HepG2 (cell line): ENCODE data around the gene MLX. TPM values are rescaled to one million over a fixed set of nuclear protein-coding genes. Genes with fewer than 3 reads are reported as not detected.

Source experiments
- ARID2 ChIP-seq: sonication (generic); formaldehyde crosslinking; IDR thresholded peaks from 2 replicates; pipeline ENCODE4 v1.8.1; 2022; ENCODE audit warnings: mild to moderate bottlenecking, missing genetic modification reagents, borderline replicate concordance
- BCLAF1 ChIP-seq: fragments of 450-650 bp; IDR thresholded peaks from 2 replicates; pipeline ENCODE4 v1.6.1; 2017; ENCODE audit warnings: mild to moderate bottlenecking
- BRF2 ChIP-seq: sonication (generic); formaldehyde crosslinking; IDR thresholded peaks from 2 replicates; pipeline ENCODE4 v1.8.1; 2022; ENCODE audit warnings: mild to moderate bottlenecking, missing genetic modification reagents
- CEBPG ChIP-seq: IDR thresholded peaks from 2 replicates; pipeline ENCODE4 v1.6.1; 2016
- DRAP1 ChIP-seq: IDR thresholded peaks from 2 replicates; pipeline ENCODE4 v1.6.1; 2016; ENCODE audit warnings: missing genetic modification reagents, missing compliant biosample characterization
- EEA1 ChIP-seq: sonication (generic); formaldehyde crosslinking; IDR thresholded peaks from 2 replicates; pipeline ENCODE4 v1.5.1; 2020; ENCODE audit warnings: mild to moderate bottlenecking, missing genetic modification reagents, borderline replicate concordance
- ELF4 ChIP-seq: sonication (generic); formaldehyde crosslinking; IDR thresholded peaks from 2 replicates; pipeline ENCODE4 v1.5.0; 2020; ENCODE audit warnings: missing genetic modification reagents, mild to moderate bottlenecking, moderate library complexity, borderline replicate concordance
- EP300 ChIP-seq, 3 experiments: sonication (generic) in 1 of 3; formaldehyde crosslinking in 1 of 3; IDR thresholded peaks; 2 replicates each; pipeline versions ENCODE4 v1.5.1 to v1.6.1; 2011 to 2020; ENCODE audit warnings: low read depth in 2 of 3, low read length in 2 of 3, borderline replicate concordance in 1 of 3, improper control_type of control experiment in 1 of 3, mild to moderate bottlenecking in 1 of 3, missing genetic modification reagents in 1 of 3, moderate library complexity in 1 of 3
- HIVEP1 ChIP-seq: sonication (generic); formaldehyde crosslinking; IDR thresholded peaks from 2 replicates; pipeline ENCODE4 v1.4.0; 2020; ENCODE audit warnings: mild to moderate bottlenecking, missing genetic modification reagents
- HOXA3 ChIP-seq: sonication (generic); formaldehyde crosslinking; IDR thresholded peaks from 2 replicates; pipeline ENCODE4 v1.5.0; 2020; ENCODE audit warnings: missing genetic modification reagents
- IKZF1 ChIP-seq: fragments of 450-650 bp; IDR thresholded peaks from 2 replicates; pipeline ENCODE4 v1.7.1; 2016
- IRF2 ChIP-seq: IDR thresholded peaks from 2 replicates; pipeline ENCODE4 v1.6.1; 2018; ENCODE audit warnings: missing genetic modification reagents, missing compliant biosample characterization
- KDM1A ChIP-seq: IDR thresholded peaks from 2 replicates; pipeline ENCODE4 v1.6.1; 2016; ENCODE audit warnings: missing compliant biosample characterization
- KLF9 ChIP-seq: IDR thresholded peaks from 2 replicates; pipeline ENCODE4 v1.6.1; 2016; ENCODE audit warnings: low read depth
- MED1 ChIP-seq: sonication (generic); formaldehyde crosslinking; IDR thresholded peaks from 2 replicates; pipeline ENCODE4 v1.4.0; 2020; ENCODE audit warnings: missing genetic modification reagents
- MTF1 ChIP-seq: sonication (generic); formaldehyde crosslinking; IDR thresholded peaks from 2 replicates; pipeline ENCODE4 v1.5.0; 2020; ENCODE audit warnings: missing genetic modification reagents
- MXD4 ChIP-seq: IDR thresholded peaks from 2 replicates; pipeline ENCODE4 v1.6.1; 2016; ENCODE audit warnings: mild to moderate bottlenecking, missing biosample characterization, missing genetic modification reagents
- NFRKB ChIP-seq: fragments of 450-650 bp; IDR thresholded peaks from 2 replicates; pipeline ENCODE4 v1.6.1; 2017
- PPARG ChIP-seq: conservative IDR thresholded peaks from 2 replicates; pipeline ENCODE4 v1.6.1; 2016; ENCODE audit warnings: missing biosample characterization, missing genetic modification reagents
- PTBP1 ChIP-seq: fragments of 200-400 bp; formaldehyde crosslinking; IDR thresholded peaks from 2 replicates; pipeline ENCODE4 v1.6.1; 2018; ENCODE audit warnings: low read length, low read depth; ENCODE audit not compliant: poor library complexity, severe bottlenecking
- SMAD1 ChIP-seq: sonication (generic); formaldehyde crosslinking; IDR thresholded peaks from 2 replicates; pipeline ENCODE4 v1.4.0; 2020; ENCODE audit warnings: missing genetic modification reagents, low read depth, mild to moderate bottlenecking, borderline replicate concordance
- SMC3 ChIP-seq: IDR thresholded peaks from 2 replicates; pipeline ENCODE4 v1.6.1; 2011; ENCODE audit warnings: low read length, improper control_type of control experiment
- ZEB1 ChIP-seq: IDR thresholded peaks from 2 replicates; pipeline ENCODE4 v1.6.1; 2012; ENCODE audit warnings: mild to moderate bottlenecking, low read depth, inconsistent platforms; ENCODE audit not compliant: insufficient replicate concordance
- ZNF276 ChIP-seq: sonication (generic); formaldehyde crosslinking; IDR thresholded peaks from 2 replicates; pipeline ENCODE4 v1.4.0; 2020; ENCODE audit warnings: mild to moderate bottlenecking, low read depth, missing genetic modification reagents
- ZNF501 ChIP-seq: sonication (generic); formaldehyde crosslinking; IDR thresholded peaks from 2 replicates; pipeline ENCODE4 v1.5.1; 2020; ENCODE audit warnings: mild to moderate bottlenecking, moderate library complexity, missing genetic modification reagents
- ZNF678 ChIP-seq: sonication (generic); formaldehyde crosslinking; IDR thresholded peaks from 2 replicates; pipeline ENCODE4 v1.4.0; 2020; ENCODE audit warnings: mild to moderate bottlenecking, missing genetic modification reagents
- polyA plus RNA-seq, 8 experiments: library from polyadenylated mRNA; depleted of rRNA in 3 of 8; stranded (reverse) in 7 of 8; unstranded in 1 of 8; fragments of >200 nt; fragmentation: Illumina TruSeq in 4 of 8; extraction: Trizol in 4 of 8; gene quantifications; 2 replicates each; pipeline versions ENCODE4 v1.2.1 to v1.2.3, GENCODE V29; 2011 to 2016; ENCODE audit warnings: low read depth in 4 of 8, missing spikeins in 1 of 8, mixed read lengths in 1 of 8; ENCODE audit not compliant: insufficient read depth in 1 of 8
- total RNA-seq, 5 experiments: library from RNA; depleted of rRNA; stranded (reverse); fragments of >200 nt; fragmentation: Illumina TruSeq; extraction: Trizol; gene quantifications; 2 replicates each; pipeline ENCODE4 v1.2.3, GENCODE V29; 2016; ENCODE audit warnings: low read depth in 1 of 5

Gene MLX
- total and polyA plus RNA-seq, 2 of the 13 experiments (the other 11 are each of a cell fraction or from before 2014, with no cell fraction given), result 38.9 to 74.4 TPM

GRCh38 chr17:42609182-42609813 is 42.4 kb downstream of the MLX start, which contains the start of the genes RETREG3 and TUBG1 (continued):
- TF ChIP-seq ARID2 (CRISPR knock-in tag) (no peak; the same call in none of the 2 replicates), PPARG (CRISPR knock-in tag) (0 out of 2 replicates have a peak, but pooled peaks have one; percentile 44), IRF2 (peak; percentile 59; the same call in 1 of the 2 replicates), DRAP1 (CRISPR knock-in tag) (peak; percentile 86), KDM1A (no peak), BCLAF1 (no peak), CEBPG (0 out of 2 replicates have a peak, but pooled peaks have one; percentile 39), HIVEP1 (CRISPR knock-in tag) (peak; percentile 45; the same call in 1 of the 2 replicates), MTF1 (peak; percentile 72; the same call in 1 of the 2 replicates), EP300 (IDR thresholded peaks at IDR 0.05; ENCODE audit: low read depth in 2 of 2, low read length in 2 of 2) (no peak), EP300 (CRISPR knock-in tag; IDR thresholded peaks at IDR 0.05; ENCODE audit: borderline replicate concordance) (no peak), MED1 (peak; percentile 63), ZNF678 (CRISPR knock-in tag) (no peak), SMC3 (no peak), HOXA3 (CRISPR knock-in tag) (peak; percentile 60; the same call in 1 of the 2 replicates), PTBP1 (no peak), SMAD1 (CRISPR knock-in tag) (0 out of 2 replicates have a peak, but pooled peaks have one; percentile 63), EEA1 (CRISPR knock-in tag) (0 out of 2 replicates have a peak, but pooled peaks have one; percentile 83), NFRKB (no peak), KLF9 (CRISPR knock-in tag) (no peak), BRF2 (CRISPR knock-in tag) (no peak; the same call in 1 of the 2 replicates), ZNF276 (CRISPR knock-in tag) (no peak; the same call in 1 of the 2 replicates), ZNF501 (peak; percentile 99), ELF4 (CRISPR knock-in tag) (no peak), IKZF1 (no peak), MXD4 (CRISPR knock-in tag) (no peak; the same call in none of the 2 replicates), ZEB1 (no peak)
